PC-3 (cell line): ENCODE results near the gene KISS1R.

Experiments used
- CTCF ChIP-seq: fragments of 300-600 bp; sonication (generic); conservative IDR thresholded peaks from 2 replicates; pipeline ENCODE4 v1.5.1; 2017; ENCODE audit warnings: antibody characterized with exemption, low read depth, mild to moderate bottlenecking, low read length
- EZH2 ChIP-seq: fragments of 300-600 bp; sonication (generic); IDR thresholded peaks from one replicate; pipeline ENCODE4 v1.6.1; 2017; ENCODE audit warnings: antibody characterized with exemption, mild to moderate bottlenecking, low read length; ENCODE audit not compliant: unreplicated experiment
- EZH2phosphoT487 ChIP-seq: fragments of 300-600 bp; sonication (generic); IDR thresholded peaks from 2 replicates; pipeline ENCODE4 v1.6.1; 2018; ENCODE audit warnings: mild to moderate bottlenecking, antibody characterized with exemption, low read length, borderline replicate concordance

- TF ChIP-seq CTCF (no peak), EZH2 (no peak), EZH2phosphoT487 (no peak)
These were observed 15.8 kb downstream of the KISS1R start for GRCh38 chr19:932648-933552.
